Endothelial cell of umbilical vein (primary cell): ENCODE data around the gene HTATSF1. TPM values are rescaled to one million over a fixed set of nuclear protein-coding genes. Genes with fewer than 3 reads are reported as not detected.

Source experiments
- BruUV-seq: library from RNA; stranded (reverse); fragments of 400-500 nt; replicated peaks from 2 replicates; lab custom pipeline; 2021; lab: Mats Ljungman, UMichigan
- CTCF ChIA-PET: fragments of 300-600, 350-600 bp; sonication (Branson Sonifier 250); formaldehyde crosslinking; loops from one replicate; lab custom pipeline; 2021; ENCODE audit warnings: antibody characterized with exemption, inconsistent platforms; lab: Charles Lee
- POLR2A ChIA-PET: fragments of 300-600, 350-600 bp; sonication (Branson Sonifier 250); formaldehyde crosslinking; loops from one replicate; lab custom pipeline; 2021; ENCODE audit warnings: antibody characterized with exemption, inconsistent platforms; lab: Charles Lee
- DNase-seq: peaks from one replicate; pipeline ENCODE4 v3.0.0-alpha.2; 2011; ENCODE audit warnings: low read depth, low spot score
- FAIRE-seq: peaks from 2 replicates; lab custom pipeline; 2011; peaks lifted over from hg19 to GRCh38; lab: Jason Lieb, UNC
- H2AFZ ChIP-seq: 2 replicates; pipeline ENCODE4 v1.6.0; 2012; ENCODE audit warnings: low read depth, low read length, control low read depth, inconsistent platforms
- H3K27ac ChIP-seq: 2 replicates; pipeline ENCODE4 v1.5.1; 2011; ENCODE audit warnings: low read depth, mild to moderate bottlenecking, control low read depth, low read length, moderate library complexity; ENCODE audit not compliant: insufficient read depth
- H3K27me3 ChIP-seq, 2 experiments: 2 replicates each; pipeline versions ENCODE4 v1.6.0 to v1.6.1; 2011; ENCODE audit warnings: low read length in 2 of 2, mixed read lengths in 1 of 2; ENCODE audit not compliant: control insufficient read depth in 2 of 2, insufficient read depth in 2 of 2
- H3K36me3 ChIP-seq, 2 experiments: 2 replicates in 1 of 2; 3 replicates in 1 of 2; pipeline ENCODE4 v1.5.1; 2011; ENCODE audit warnings: low read length in 2 of 2, mild to moderate bottlenecking in 1 of 2, moderate library complexity in 1 of 2; ENCODE audit not compliant: control insufficient read depth in 2 of 2, insufficient read depth in 2 of 2; ENCODE audit errors: extremely low read depth in 1 of 2
- H3K4me1 ChIP-seq: 3 replicates; pipeline ENCODE4 v1.5.1; 2011; ENCODE audit warnings: mild to moderate bottlenecking, low read length; ENCODE audit not compliant: control insufficient read depth, insufficient read depth; ENCODE audit errors: extremely low read depth
- H3K4me2 ChIP-seq: 2 replicates; pipeline ENCODE4 v1.6.1; 2011; ENCODE audit warnings: low read length, control low read depth, mixed read lengths; ENCODE audit not compliant: insufficient read depth
- H3K4me3 ChIP-seq, 3 experiments: fragments of 200-600 bp in 1 of 3; sonication (generic), shearing (Covaris generic) in 1 of 3; replicated peaks in 1 of 3; 2 replicates each; pipeline ENCODE4 v1.5.1; 2011 to 2016; ENCODE audit warnings: control low read depth in 3 of 3, low read length in 3 of 3, mild to moderate bottlenecking in 2 of 3, inconsistent platforms in 1 of 3, low read depth in 1 of 3, moderate library complexity in 1 of 3; ENCODE audit not compliant: insufficient read depth in 1 of 3
- H3K79me2 ChIP-seq: 2 replicates; pipeline ENCODE4 v1.6.0; 2012; ENCODE audit warnings: low read length, inconsistent platforms; ENCODE audit not compliant: control insufficient read depth, insufficient read depth
- H3K9ac ChIP-seq: replicated peaks from 2 replicates; pipeline ENCODE3; 2011; ENCODE audit warnings: low read length, control low read depth; ENCODE audit not compliant: insufficient read depth; ENCODE audit errors: extremely low read depth
- H3K9me1 ChIP-seq: replicated peaks from 3 replicates; pipeline ENCODE4 v1.6.0; 2011; ENCODE audit warnings: mild to moderate bottlenecking, low read length; ENCODE audit not compliant: control insufficient read depth, insufficient read depth; ENCODE audit errors: extremely low read depth
- H3K9me3 ChIP-seq: replicated peaks from 2 replicates; pipeline ENCODE4 v1.5.1; 2012; ENCODE audit warnings: low read length, inconsistent platforms; ENCODE audit not compliant: control insufficient read depth, insufficient read depth
- H4K20me1 ChIP-seq: replicated peaks from 2 replicates; pipeline ENCODE3; 2011; ENCODE audit warnings: mild to moderate bottlenecking, low read length; ENCODE audit not compliant: control insufficient read depth, insufficient read depth; ENCODE audit errors: extremely low read depth
- FOS ChIP-seq: IDR thresholded peaks from 2 replicates; pipeline ENCODE4 v1.6.1; 2011; ENCODE audit warnings: mild to moderate bottlenecking, low read length, moderate library complexity, borderline replicate concordance; ENCODE audit not compliant: insufficient read depth
- GATA2 ChIP-seq: IDR thresholded peaks from 2 replicates; pipeline ENCODE4 v1.7.0; 2011; ENCODE audit warnings: low read depth, mild to moderate bottlenecking, moderate library complexity, mixed read lengths, low read length; ENCODE audit not compliant: insufficient read length, insufficient read depth
- POLR2A ChIP-seq: IDR thresholded peaks from 2 replicates; pipeline ENCODE4 v1.6.1; 2012; ENCODE audit warnings: low read depth, mild to moderate bottlenecking, control low read depth, low read length
- POLR2AphosphoS5 ChIP-seq: IDR thresholded peaks from 2 replicates; pipeline ENCODE4 v1.6.1; 2012; ENCODE audit warnings: low read depth, mild to moderate bottlenecking, control low read depth, low read length, moderate library complexity; ENCODE audit not compliant: insufficient read depth
- dilution Hi-C: fragments of 300-500 bp; cut with MboI; formaldehyde crosslinking; loops from one replicate; pipeline ENCODE4 v1.15.0; 2019; ENCODE audit warnings: low sequenced_read_pairs; ENCODE audit not compliant: extremely low pct_ligation_motif_present
- intact Hi-C: fragments of 100-400 bp; cut with micrococcal nuclease; formaldehyde crosslinking; loops from one replicate; pipeline ENCODE4 v1.10.0; 2022
- polyA plus RNA-seq, 4 experiments: library from polyadenylated mRNA; depleted of rRNA in 3 of 4; stranded (reverse) in 3 of 4; unstranded in 1 of 4; fragments of >200 nt; gene quantifications; 2 replicates each; pipeline versions ENCODE4 v1.2.1 to v1.2.3, GENCODE V29; 2011 to 2012; ENCODE audit warnings: missing spikeins in 1 of 4
- total RNA-seq: library from RNA; stranded (reverse); gene quantifications from 2 replicates; pipeline ENCODE4 v1.2.3, GENCODE V29; 2021
- TF ChIP-seq, protein P1 (sequence below): IDR thresholded peaks from 2 replicates; pipeline ENCODE4 v1.6.1; 2011; ENCODE audit not compliant: insufficient read depth, insufficient read length
- TF ChIP-seq, protein P2 (sequence below), 2 donors: IDR thresholded peaks; 1 replicate in 1 of 2; 2 replicates in 1 of 2; pipeline ENCODE4 v1.5.1; 2011; ENCODE audit warnings: low read length in 2 of 2, mild to moderate bottlenecking in 2 of 2, moderate library complexity in 2 of 2, control low read depth in 1 of 2, inconsistent platforms in 1 of 2, low read depth in 1 of 2; ENCODE audit not compliant: insufficient read depth in 1 of 2; ENCODE audit errors: extremely low read depth in 1 of 2

Gene HTATSF1
- total and polyA plus RNA-seq, 2 donors (not counting 3 experiments of a cell fraction or from before 2014, with no cell fraction given), result 1.0 to 31.1 TPM

- CTCF ChIA-PET, result no interaction called here
- Histone ChIP-seq H3K27me3 (no peaks in the 10 kb centered on the region), H3K4me3 (no peak overlapping the region), H4K20me1 (no peaks in the 10 kb centered on the region), H3K4me1 (no peaks in the 10 kb centered on the region), H3K36me3 (no peaks in the 10 kb centered on the region), H3K9me3 (no peaks in the 10 kb centered on the region), H3K79me2 (no peaks in the 10 kb centered on the region), H2AFZ (no peak overlapping the region), H3K9me1 (no peaks in the 10 kb centered on the region), H3K4me2 (no peak overlapping the region), H3K27ac (no peak overlapping the region), H3K9ac (no peak overlapping the region)
- POLR2A ChIA-PET, result no interaction called here
- dilution Hi-C loops (no loop called here), intact Hi-C loops (no loop called here)
- no peak for FAIRE-seq
- BruUV-seq, result no TSS peak
- no peak for TF ChIP-seq POLR2A
- no peak for DNase-seq
Observed at GRCh38 chrX:136542281-136542680, 44.9 kb downstream of the HTATSF1 start.

DNA sequence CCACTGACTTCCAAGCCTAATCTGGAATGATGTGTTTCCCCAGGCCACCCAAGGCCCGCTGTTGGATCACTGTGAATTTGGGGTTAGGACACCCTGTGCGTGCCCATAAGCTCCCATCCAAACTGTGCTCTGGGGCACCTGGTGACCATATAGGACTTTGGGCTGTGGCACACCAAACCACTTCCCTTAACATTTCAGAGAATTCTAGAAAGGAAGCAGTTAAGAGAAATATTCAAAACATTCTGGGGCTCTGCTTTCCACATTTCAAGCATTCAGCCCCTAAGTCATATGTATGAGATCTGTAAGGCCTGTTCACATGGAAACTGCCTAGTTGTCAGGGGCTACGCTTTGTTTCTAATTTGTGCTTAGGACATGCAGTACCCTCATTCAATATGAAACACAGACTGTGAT is 49.0 kb downstream of the HTATSF1 start:
- CTCF ChIA-PET, result no interaction called here
- no TSS peak for BruUV-seq
- H3K4me3 ChIP-seq, result no peak overlapping the region
- intact Hi-C loops (no loop called here), dilution Hi-C loops (no loop called here)
- DNase-seq (no peak), FAIRE-seq (no peak)
- H3K36me3 ChIP-seq, result no peaks in the 10 kb centered on the region
- POLR2A ChIA-PET, result no interaction called here
- no peak overlapping the region for H3K9ac ChIP-seq
- H3K9me3 ChIP-seq, result no peaks in the 10 kb centered on the region
- H2AFZ ChIP-seq, result no peak overlapping the region
- H3K79me2 ChIP-seq, result no peaks in the 10 kb centered on the region
- H3K9me1 ChIP-seq, result no peaks in the 10 kb centered on the region
- H4K20me1 ChIP-seq, result no peaks in the 10 kb centered on the region
- no peak overlapping the region for H3K4me2 ChIP-seq
- H3K27ac ChIP-seq, result no peak overlapping the region
- no peaks in the 10 kb centered on the region for H3K27me3 ChIP-seq
- TF ChIP-seq, protein P1, sequence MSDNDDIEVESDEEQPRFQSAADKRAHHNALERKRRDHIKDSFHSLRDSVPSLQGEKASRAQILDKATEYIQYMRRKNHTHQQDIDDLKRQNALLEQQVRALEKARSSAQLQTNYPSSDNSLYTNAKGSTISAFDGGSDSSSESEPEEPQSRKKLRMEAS, result no peak
- TF ChIP-seq POLR2AphosphoS5, result no peak
- TF ChIP-seq, protein P2, sequence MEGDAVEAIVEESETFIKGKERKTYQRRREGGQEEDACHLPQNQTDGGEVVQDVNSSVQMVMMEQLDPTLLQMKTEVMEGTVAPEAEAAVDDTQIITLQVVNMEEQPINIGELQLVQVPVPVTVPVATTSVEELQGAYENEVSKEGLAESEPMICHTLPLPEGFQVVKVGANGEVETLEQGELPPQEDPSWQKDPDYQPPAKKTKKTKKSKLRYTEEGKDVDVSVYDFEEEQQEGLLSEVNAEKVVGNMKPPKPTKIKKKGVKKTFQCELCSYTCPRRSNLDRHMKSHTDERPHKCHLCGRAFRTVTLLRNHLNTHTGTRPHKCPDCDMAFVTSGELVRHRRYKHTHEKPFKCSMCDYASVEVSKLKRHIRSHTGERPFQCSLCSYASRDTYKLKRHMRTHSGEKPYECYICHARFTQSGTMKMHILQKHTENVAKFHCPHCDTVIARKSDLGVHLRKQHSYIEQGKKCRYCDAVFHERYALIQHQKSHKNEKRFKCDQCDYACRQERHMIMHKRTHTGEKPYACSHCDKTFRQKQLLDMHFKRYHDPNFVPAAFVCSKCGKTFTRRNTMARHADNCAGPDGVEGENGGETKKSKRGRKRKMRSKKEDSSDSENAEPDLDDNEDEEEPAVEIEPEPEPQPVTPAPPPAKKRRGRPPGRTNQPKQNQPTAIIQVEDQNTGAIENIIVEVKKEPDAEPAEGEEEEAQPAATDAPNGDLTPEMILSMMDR (IDR thresholded peaks at IDR 0.05; ENCODE audit: extremely low read depth in 1 of 2, insufficient read depth in 1 of 2, low read depth in 1 of 2, low read length in 2 of 2), result no peak
- TF ChIP-seq GATA2, result no peak
- TF ChIP-seq FOS, result no peak
- no peaks in the 10 kb centered on the region for H3K4me1 ChIP-seq
